ENCODE results near the gene NOL4.

- TF ChIP-seq POLR2AphosphoS5 (IDR thresholded peaks at IDR 0.05; ENCODE audit: low read depth) = no peak
- TF ChIP-seq EZH2 (IDR thresholded peaks at IDR 0.05; ENCODE audit: low read depth, unreplicated experiment) = no peak
- no peak for TF ChIP-seq JUNB (IDR thresholded peaks at IDR 0.05; ENCODE audit: unreplicated experiment)
- TF ChIP-seq ZNF114 (CRISPR knock-in tag; IDR thresholded peaks at IDR 0.05) = no peak
- TF ChIP-seq, protein P1, sequence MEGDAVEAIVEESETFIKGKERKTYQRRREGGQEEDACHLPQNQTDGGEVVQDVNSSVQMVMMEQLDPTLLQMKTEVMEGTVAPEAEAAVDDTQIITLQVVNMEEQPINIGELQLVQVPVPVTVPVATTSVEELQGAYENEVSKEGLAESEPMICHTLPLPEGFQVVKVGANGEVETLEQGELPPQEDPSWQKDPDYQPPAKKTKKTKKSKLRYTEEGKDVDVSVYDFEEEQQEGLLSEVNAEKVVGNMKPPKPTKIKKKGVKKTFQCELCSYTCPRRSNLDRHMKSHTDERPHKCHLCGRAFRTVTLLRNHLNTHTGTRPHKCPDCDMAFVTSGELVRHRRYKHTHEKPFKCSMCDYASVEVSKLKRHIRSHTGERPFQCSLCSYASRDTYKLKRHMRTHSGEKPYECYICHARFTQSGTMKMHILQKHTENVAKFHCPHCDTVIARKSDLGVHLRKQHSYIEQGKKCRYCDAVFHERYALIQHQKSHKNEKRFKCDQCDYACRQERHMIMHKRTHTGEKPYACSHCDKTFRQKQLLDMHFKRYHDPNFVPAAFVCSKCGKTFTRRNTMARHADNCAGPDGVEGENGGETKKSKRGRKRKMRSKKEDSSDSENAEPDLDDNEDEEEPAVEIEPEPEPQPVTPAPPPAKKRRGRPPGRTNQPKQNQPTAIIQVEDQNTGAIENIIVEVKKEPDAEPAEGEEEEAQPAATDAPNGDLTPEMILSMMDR (conservative IDR thresholded peaks at IDR 0.05; ENCODE audit: low read depth in 2 of 2) = no peak
- TF ChIP-seq, protein P2, sequence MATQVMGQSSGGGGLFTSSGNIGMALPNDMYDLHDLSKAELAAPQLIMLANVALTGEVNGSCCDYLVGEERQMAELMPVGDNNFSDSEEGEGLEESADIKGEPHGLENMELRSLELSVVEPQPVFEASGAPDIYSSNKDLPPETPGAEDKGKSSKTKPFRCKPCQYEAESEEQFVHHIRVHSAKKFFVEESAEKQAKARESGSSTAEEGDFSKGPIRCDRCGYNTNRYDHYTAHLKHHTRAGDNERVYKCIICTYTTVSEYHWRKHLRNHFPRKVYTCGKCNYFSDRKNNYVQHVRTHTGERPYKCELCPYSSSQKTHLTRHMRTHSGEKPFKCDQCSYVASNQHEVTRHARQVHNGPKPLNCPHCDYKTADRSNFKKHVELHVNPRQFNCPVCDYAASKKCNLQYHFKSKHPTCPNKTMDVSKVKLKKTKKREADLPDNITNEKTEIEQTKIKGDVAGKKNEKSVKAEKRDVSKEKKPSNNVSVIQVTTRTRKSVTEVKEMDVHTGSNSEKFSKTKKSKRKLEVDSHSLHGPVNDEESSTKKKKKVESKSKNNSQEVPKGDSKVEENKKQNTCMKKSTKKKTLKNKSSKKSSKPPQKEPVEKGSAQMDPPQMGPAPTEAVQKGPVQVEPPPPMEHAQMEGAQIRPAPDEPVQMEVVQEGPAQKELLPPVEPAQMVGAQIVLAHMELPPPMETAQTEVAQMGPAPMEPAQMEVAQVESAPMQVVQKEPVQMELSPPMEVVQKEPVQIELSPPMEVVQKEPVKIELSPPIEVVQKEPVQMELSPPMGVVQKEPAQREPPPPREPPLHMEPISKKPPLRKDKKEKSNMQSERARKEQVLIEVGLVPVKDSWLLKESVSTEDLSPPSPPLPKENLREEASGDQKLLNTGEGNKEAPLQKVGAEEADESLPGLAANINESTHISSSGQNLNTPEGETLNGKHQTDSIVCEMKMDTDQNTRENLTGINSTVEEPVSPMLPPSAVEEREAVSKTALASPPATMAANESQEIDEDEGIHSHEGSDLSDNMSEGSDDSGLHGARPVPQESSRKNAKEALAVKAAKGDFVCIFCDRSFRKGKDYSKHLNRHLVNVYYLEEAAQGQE (IDR thresholded peaks at IDR 0.05; ENCODE audit: unreplicated experiment) = no peak
These were observed 473 bp upstream of the NOL4 start for GRCh38 chr18:34225218-34225553.

All from GM23338 (cell line).